ENCODE results near the gene KRT6A.
"Not testable (repeated sequence)": the region's sequence is repeated elsewhere in the genome, so short reads cannot be mapped to it uniquely, and the experiment has no call there.

KRT6A gene

DNA sequence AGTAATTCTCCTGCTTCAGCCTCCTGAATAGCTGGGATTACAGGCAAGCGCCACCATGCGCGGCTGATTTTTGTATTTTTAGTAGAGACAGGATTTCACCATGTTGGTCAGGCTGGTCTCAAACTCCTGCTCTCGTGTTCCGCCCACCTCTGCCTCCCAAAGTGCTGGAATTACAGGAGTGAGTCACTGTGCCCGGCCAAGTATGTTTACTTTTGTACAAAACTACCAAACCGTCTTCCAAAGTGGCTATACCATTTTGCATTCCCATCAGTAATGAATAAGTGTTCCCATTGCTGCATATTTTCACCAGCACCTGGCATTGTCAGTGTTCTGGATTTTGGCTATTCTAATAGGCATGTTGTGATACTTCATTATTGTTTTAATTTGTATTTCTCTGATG lies 8.4 kb upstream of the KRT6A start:
- Mint-ChIP-seq H3K27me3 (peaks cover 13 to 37% of the 10 kb centered on the region in 2 donors), H3K4me3 (no peak overlapping the region), H3K36me3 (no peaks in the 10 kb centered on the region)

DNA sequence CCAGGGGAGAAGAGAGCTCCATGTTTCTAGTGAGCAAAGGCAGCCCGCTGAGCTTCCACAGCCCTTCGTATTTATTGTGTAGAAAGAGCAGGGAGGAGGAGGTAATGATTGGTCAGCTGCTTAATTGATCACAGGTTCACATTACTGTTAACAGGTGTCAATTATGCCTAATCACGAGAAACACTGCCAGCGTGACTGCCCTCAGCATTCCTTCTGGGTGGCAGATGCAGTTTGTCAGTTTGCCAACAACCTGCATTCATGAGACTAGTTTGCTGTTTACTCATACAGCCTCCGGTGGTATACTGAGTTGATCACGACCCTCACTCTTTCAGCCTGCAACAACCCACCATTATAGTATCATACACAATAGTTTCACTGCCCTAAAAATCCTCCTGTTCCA lies 7.5 kb upstream of the KRT6A start:
- H3K4me3 Mint-ChIP-seq; H3K27ac Mint-ChIP-seq; H3K9me3 Mint-ChIP-seq; H3K36me3 Mint-ChIP-seq; H3K4me1 Mint-ChIP-seq; DNase-seq; ATAC-seq (replicated peaks): not testable (repeated sequence)
- peaks cover 8 to 29% of the 10 kb centered on the region in 2 donors for H3K27me3 Mint-ChIP-seq

More for the DNA sequence above, 8.4 kb upstream of the KRT6A start:
- DNase-seq: no peak
- no peak overlapping the region for H3K27ac Mint-ChIP-seq
- H3K9me3 Mint-ChIP-seq: peaks cover 0 to 5% of the 10 kb centered on the region in 2 donors
- H3K4me1 Mint-ChIP-seq: peaks cover 0 to under 1% of the 10 kb centered on the region in 2 donors
- no peak for ATAC-seq (replicated peaks)

DNA sequence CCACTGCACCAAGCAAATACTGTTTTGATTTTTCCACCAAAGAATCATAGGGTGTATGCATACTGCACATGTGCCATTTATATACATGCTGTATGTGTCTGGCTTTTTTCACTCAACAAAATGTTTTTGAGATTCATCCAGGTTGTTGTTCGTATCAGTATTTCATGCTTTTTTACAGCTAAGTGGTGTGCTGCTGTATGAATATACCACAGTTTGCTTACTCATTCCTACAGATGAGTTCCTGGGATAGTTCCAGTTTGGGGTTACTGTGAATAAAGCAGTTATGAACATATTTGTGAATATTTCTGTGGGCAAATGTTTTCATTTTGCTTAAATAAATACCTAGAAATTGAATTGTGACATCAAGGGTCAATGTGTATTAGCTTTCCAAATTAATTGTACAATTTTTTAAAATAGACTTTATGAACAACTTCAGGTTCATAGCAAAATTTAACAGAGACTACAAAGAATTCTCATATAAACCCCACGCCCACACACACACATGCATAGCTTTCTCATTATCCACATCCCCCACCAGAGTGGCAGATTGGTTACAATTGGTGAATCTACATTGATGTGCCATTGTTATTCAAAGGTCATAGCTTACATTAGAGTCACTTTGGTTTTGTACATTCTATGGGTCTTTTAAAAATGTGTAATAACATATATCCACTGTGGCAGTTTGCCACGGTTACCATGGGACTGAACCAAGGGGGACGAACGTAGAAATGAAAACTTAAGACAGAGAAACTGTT lies 6.9 kb upstream of the KRT6A start:
- H3K27ac Mint-ChIP-seq: no peak overlapping the region
- H3K9me3 Mint-ChIP-seq: peaks cover 0 to 5% of the 10 kb centered on the region in 2 donors
- H3K27me3 Mint-ChIP-seq: peaks cover 8 to 23% of the 10 kb centered on the region in 2 donors
- peaks cover 5 to 7% of the 10 kb centered on the region in 2 donors for H3K4me1 Mint-ChIP-seq
- ATAC-seq (replicated peaks) (no peak), DNase-seq (no peak)
- no peaks in the 10 kb centered on the region for H3K36me3 Mint-ChIP-seq
- no peak overlapping the region for H3K4me3 Mint-ChIP-seq

- ATAC-seq (replicated peaks) (no peak), DNase-seq (no peak)
- Mint-ChIP-seq H3K27ac (no peak overlapping the region), H3K4me1 (peaks cover 5 to 7% of the 10 kb centered on the region in 2 donors), H3K9me3 (peaks cover 0 to 5% of the 10 kb centered on the region in 2 donors), H3K36me3 (no peaks in the 10 kb centered on the region), H3K4me3 (no peak overlapping the region), H3K27me3 (peaks cover 12 to 23% of the 10 kb centered on the region in 2 donors)
Measured at GRCh38 chr12:52498946-52499345, 5.9 kb upstream of the KRT6A start.

GRCh38 chr12:52497975-52498374 lies 4.9 kb upstream of the KRT6A start:
- Mint-ChIP-seq H3K27ac (no peak overlapping the region), H3K4me1 (peaks cover 5 to 7% of the 10 kb centered on the region in 2 donors), H3K27me3 (peaks cover 18 to 32% of the 10 kb centered on the region in 2 donors), H3K36me3 (no peaks in the 10 kb centered on the region), H3K9me3 (peaks cover 0 to 5% of the 10 kb centered on the region in 2 donors), H3K4me3 (no peak overlapping the region)
- DNase-seq (no peak), ATAC-seq (replicated peaks) (no peak)

DNA sequence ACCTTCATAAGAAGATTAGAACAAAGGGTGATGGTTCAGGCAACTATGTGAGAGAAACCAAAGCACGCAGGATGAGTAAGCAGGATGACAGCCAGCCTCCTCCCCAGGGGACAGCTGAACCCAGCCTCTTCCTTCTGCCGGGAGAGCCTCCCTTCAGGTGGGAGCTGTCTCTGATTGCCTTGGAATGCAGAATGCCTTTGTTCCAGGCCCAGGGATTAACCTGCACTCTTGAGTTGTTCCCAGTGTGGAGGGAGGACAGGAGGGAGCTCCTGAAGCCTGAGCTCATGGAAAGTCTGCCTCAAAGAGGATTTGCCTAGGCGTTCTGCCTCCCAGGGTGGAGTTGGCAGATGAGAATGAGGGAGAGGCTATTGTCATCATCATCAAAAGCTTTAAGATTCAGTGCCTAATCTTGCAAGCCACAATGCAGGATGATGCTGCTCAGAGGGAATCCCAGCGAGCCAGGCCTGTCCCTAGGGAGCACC lies 3.6 kb upstream of the KRT6A start:
- ATAC-seq (replicated peaks): no peak
- Mint-ChIP-seq H3K9me3 (peaks cover 0 to 1% of the 10 kb centered on the region in 2 donors), H3K27ac (no peak overlapping the region), H3K4me1 (peaks cover 5 to 7% of the 10 kb centered on the region in 2 donors), H3K4me3 (no peak overlapping the region), H3K27me3 (peaks cover 25 to 34% of the 10 kb centered on the region in 2 donors), H3K36me3 (no peaks in the 10 kb centered on the region)
- DNase-seq: no peak

- DNase-seq (no peak), ATAC-seq (replicated peaks) (no peak)
- Mint-ChIP-seq H3K27ac (no peak overlapping the region), H3K4me1 (peaks cover 5 to 7% of the 10 kb centered on the region in 2 donors), H3K27me3 (peaks cover 25 to 38% of the 10 kb centered on the region in 2 donors), H3K36me3 (no peaks in the 10 kb centered on the region), H3K9me3 (peaks cover 0 to 1% of the 10 kb centered on the region in 2 donors), H3K4me3 (no peak overlapping the region)
Measured at GRCh38 chr12:52496054-52496453, 3.0 kb upstream of the KRT6A start.

DNA sequence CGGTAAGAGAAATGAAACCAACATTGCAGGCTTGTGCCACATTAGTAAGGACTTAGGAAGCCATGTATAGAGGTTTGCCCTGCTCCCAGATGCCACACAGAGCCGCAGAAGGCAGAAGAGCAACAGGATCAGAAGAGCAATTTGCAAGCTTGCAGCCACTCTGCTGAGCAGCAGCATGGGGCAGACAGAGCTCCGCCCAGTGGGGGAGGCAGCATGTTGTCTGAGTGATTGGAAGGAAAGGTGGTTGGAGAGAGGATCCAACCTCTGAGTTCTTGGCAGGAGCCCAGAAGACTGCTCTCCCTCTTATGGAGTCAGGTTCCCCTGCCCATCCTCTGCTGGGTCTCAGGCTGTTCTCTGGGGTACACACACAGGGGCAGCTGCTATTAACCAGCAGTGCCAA lies 2.3 kb upstream of the KRT6A start:
- Mint-ChIP-seq H3K27me3 (peaks cover 25 to 40% of the 10 kb centered on the region in 2 donors), H3K9me3 (peaks cover 0 to 1% of the 10 kb centered on the region in 2 donors), H3K27ac (no peak overlapping the region), H3K4me3 (no peak overlapping the region), H3K4me1 (peaks cover 5 to 7% of the 10 kb centered on the region in 2 donors), H3K36me3 (no peaks in the 10 kb centered on the region)
- DNase-seq (no peak), ATAC-seq (replicated peaks) (no peak)

GRCh38 chr12:52494518-52494917 lies 1.5 kb upstream of the KRT6A start:
- Mint-ChIP-seq H3K9me3 (peaks cover 0 to 1% of the 10 kb centered on the region in 2 donors), H3K4me1 (peaks cover 5 to 7% of the 10 kb centered on the region in 2 donors), H3K27me3 (peaks cover 25 to 40% of the 10 kb centered on the region in 2 donors), H3K36me3 (no peaks in the 10 kb centered on the region), H3K27ac (no peak overlapping the region), H3K4me3 (no peak overlapping the region)
- no peak for ATAC-seq (replicated peaks)
- no peak for DNase-seq

GRCh38 chr12:52494100-52494499 lies 1.0 kb upstream of the KRT6A start:
- no peak for DNase-seq
- H3K4me3 Mint-ChIP-seq: no peak overlapping the region
- H3K4me1 Mint-ChIP-seq: peaks cover 5 to 7% of the 10 kb centered on the region in 2 donors
- H3K27ac Mint-ChIP-seq: no peak overlapping the region
- no peak for ATAC-seq (replicated peaks)
- peaks cover 0 to 1% of the 10 kb centered on the region in 2 donors for H3K9me3 Mint-ChIP-seq
- H3K27me3 Mint-ChIP-seq: peaks cover 25 to 40% of the 10 kb centered on the region in 2 donors
- no peaks in the 10 kb centered on the region for H3K36me3 Mint-ChIP-seq

- not testable (repeated sequence) for ATAC-seq (replicated peaks); H3K4me3 Mint-ChIP-seq; H3K4me1 Mint-ChIP-seq; H3K27ac Mint-ChIP-seq; DNase-seq; H3K36me3 Mint-ChIP-seq; H3K9me3 Mint-ChIP-seq
- H3K27me3 Mint-ChIP-seq: peaks cover 18 to 39% of the 10 kb centered on the region in 2 donors
Measured at GRCh38 chr12:52492405-52492804, 652 bp downstream of the KRT6A start.

- ATAC-seq (replicated peaks): not testable (repeated sequence)
Measured at GRCh38 chr12:52491495-52491894, 1.6 kb downstream of the KRT6A start.

GRCh38 chr12:52488736-52489135 lies 4.3 kb downstream of the KRT6A start:
- H3K27me3 Mint-ChIP-seq: peaks cover 24 to 50% of the 10 kb centered on the region in 2 donors
- H3K4me3 Mint-ChIP-seq: no peak overlapping the region
- H3K27ac Mint-ChIP-seq: no peak overlapping the region
- no peaks in the 10 kb centered on the region for H3K36me3 Mint-ChIP-seq
- no peak for DNase-seq
- peaks cover 9 to 13% of the 10 kb centered on the region in 2 donors for H3K9me3 Mint-ChIP-seq
- H3K4me1 Mint-ChIP-seq: no peaks in the 10 kb centered on the region
- no peak for ATAC-seq (replicated peaks)

More at GRCh38 chr12:52491495-52491894, 1.6 kb downstream of the KRT6A start:
- H3K36me3 Mint-ChIP-seq, H3K9me3 Mint-ChIP-seq, H3K4me3 Mint-ChIP-seq, H3K27ac Mint-ChIP-seq, DNase-seq, H3K4me1 Mint-ChIP-seq: not testable (repeated sequence)
- H3K27me3 Mint-ChIP-seq: peaks cover 21 to 37% of the 10 kb centered on the region in 2 donors

- not testable (repeated sequence) for H3K4me3 Mint-ChIP-seq; DNase-seq; ATAC-seq (replicated peaks); H3K4me1 Mint-ChIP-seq; H3K36me3 Mint-ChIP-seq; H3K27ac Mint-ChIP-seq
- Mint-ChIP-seq H3K9me3 (peaks cover 9 to 13% of the 10 kb centered on the region in 2 donors), H3K27me3 (peaks cover 26 to 50% of the 10 kb centered on the region in 2 donors)
Measured at GRCh38 chr12:52487744-52488443, 5.2 kb downstream of the KRT6A start.

Measured in stimulated activated naive B cell treated with anti-CD40 and anti-IgM and Interleukin-4, amounts not matched to agents 10 μg/mL and 1 μg/mL and 100 μg/mL, for 72 hours (primary cell).